GM19025 (cell line): ENCODE measurements around the gene SYT17.

ENCODE experiments used
- ATAC-seq: cut with Tn5 transposase; IDR thresholded peaks from one replicate; pipeline ENCODE4 v1.9.1; 2021; ENCODE audit warnings: mild to moderate bottlenecking, low read depth, moderate library complexity; ENCODE audit not compliant: unreplicated experiment

The SYT17 gene

DNA sequence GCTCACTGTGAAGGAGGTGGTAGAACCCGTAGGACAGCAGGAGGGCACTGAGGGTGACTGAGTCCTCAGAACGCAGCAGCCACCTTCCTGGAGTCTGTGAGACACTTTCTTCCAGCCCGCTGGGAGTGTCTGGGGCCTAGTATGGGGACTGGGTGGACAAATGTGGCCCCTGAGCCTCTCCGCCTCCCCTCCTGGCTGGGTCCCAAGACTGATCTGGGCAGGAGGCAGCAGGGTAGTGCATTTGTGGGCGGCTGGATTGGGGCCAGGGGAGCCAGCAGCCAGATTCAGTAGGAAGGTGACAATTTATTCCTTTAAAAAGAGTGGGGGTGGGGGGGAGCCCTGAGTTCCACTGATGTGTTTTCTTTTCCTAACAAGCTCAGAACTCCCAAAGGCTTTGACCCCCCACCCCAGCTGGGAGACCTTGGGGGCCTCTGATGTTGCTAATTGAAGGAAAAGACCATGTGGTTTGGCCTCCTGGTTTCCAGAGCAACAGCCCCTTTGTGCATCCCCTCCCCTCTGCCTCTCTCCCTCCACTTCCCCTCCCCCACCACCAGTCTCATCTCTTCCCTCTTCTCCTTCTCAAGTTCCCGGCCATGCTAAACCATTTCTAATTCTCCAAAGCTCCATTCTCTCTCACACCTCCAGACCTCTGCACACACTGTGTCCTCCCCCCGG is 121.9 kb downstream of the SYT17 start:
- ATAC-seq, result no peak

DNA sequence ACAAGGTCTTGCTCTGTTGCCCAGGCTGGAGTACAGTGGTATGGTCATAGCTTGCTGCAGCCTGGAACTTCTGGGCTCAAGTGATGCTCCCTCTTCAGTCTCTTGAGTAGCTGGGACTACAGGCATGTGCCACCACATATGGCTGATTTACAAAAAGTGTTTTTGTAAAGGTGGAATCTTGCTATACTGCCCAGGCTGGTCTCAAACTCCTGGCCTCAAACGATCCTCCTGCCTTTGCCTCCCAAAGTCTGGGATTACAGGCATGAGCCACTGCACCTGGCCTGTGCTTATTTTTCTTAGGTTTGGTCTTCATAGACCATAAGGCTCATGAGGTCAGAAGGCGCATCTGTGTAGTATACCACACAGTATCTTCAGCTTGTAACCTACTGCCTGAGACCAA is 122.8 kb downstream of the SYT17 start:
- ATAC-seq, result no peak

DNA sequence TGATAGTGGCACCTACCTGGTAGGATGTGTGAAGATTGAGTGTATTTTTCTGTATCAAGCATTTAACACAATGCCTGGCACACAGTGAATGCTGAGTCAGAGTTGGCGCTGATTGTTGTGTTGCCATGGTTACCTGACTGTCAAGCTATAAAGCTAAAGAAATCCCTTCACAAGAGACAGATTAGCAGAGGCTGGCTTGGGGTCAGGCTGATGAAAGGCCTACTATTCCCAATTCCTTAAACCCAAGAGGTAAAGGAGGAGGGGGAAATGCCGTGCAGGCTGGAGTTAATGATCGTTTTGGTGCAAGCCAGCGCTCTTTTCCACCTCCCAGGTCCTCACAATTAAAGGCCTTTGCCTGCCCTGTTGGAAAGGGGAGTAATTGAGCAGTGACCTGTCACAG is 123.4 kb downstream of the SYT17 start:
- no peak for ATAC-seq

DNA sequence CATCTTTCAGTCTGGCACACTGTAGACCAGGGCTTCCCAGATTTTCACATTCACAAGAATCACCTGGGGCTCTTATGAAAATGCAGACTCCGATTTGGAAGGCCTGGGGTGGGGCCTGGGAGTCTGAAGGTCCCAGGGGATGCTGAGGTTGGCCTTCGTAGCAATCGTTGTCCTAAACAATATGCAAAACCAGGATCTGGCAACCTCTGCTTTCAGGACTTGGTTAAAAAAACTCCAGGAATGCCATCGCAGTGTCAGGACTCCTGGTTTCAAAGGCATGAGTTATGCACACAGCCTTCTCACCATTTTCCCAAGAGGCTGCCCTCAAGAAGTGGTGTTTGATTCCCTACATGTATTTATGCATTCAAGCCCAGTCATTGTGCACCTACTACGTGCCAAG is 124.1 kb downstream of the SYT17 start:
- ATAC-seq, result no peak

DNA sequence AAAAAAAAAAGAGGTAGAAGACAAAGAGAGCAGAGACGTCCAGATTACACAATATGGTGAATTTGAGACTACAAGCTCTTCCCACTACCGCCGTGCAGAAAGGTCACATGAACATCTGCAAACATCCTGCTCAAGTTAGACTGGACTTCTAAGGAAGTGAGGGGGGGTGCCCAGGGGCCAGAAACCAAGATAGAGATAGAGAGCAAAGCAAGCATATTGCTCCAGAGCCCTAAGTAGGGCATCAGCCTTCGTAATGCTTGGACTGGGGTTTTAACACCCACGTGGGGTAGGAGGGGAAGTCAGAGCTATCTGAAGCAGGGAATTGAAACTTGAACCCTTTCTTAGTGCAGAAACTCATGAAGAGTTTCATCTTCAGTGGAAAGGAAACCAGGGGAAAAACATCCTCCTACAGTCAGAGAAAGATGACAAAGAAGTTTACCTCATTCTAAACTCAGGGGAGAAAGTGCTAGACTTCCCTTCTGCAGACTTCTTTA is 126.2 kb downstream of the SYT17 start:
- peak; percentile 67 for ATAC-seq

DNA sequence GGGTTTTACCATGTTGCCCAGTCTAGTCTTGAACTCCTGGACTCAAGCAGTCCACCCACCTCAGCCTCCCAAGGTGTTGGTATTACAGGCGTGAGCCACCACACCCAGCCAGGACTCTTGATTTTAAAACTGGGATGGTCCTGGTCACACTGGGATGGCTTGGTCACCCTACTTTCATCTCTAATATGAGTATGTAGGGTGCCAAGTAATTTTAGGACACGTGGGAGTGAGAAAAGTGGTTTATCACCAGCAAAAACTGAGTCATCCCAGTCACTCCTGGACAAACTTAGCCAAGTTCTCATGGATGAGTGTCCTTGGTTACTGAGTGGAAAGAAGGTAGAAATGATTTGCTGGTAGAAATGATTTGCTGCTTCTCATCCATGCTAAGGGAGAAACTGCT is 127.4 kb downstream of the SYT17 start:
- ATAC-seq, result no peak

DNA sequence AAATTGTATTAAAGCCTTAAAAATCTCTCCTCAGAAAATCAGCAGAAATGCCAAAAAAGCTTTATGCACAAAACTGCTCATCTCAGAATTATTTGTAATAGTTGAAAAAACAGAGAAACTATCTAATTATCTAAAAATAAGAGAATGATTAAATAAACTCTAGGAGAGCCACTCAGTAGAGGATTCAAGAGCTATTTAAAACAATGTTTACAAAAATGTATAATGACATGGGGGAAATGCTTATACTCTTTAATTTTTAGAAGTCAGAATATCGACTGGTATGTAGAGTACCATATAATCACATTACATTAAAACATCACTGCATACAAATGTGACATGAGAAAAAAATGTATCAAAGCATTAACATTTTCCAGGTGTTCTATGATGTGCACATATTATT is 129.4 kb downstream of the SYT17 start:
- no peak for ATAC-seq

DNA sequence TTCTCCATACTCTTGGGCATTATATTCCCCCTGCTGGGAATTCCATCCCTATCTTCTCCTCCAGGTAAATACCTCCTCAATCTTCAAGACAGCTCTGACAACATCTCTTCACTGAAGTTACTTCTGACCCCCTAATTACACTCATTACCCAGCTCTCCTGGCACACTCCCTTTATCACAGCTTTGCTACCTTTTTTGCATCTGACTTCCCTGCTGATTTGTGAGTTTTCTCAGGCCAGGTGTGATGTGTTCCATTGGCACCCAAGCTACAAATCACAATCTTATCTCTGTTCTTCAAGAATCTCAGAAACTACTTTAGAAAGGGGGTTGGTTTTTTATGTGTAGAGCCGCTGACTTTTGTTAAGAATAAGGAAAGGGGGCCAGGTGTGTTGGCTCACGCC is 131.5 kb downstream of the SYT17 start:
- no peak for ATAC-seq

DNA sequence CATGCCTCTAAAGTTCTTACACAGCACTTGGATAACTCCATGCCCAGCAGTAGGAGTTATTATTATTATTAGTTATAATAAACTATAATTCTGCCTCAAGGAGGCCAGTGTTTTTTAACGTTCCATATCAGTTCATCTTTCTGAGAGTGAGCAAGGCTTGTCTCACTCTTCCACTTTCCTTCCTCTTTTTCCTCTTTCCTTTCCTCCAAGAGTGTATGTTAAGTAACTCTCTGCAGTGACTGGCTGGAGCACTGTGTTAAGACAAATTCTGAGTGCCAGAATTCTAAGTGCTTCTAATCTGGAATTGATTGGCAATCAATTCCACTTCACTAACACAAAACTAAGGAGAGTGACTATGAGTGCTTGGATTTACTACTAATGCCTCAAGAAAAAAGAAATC is 133.9 kb downstream of the SYT17 start:
- ATAC-seq, result no peak

DNA sequence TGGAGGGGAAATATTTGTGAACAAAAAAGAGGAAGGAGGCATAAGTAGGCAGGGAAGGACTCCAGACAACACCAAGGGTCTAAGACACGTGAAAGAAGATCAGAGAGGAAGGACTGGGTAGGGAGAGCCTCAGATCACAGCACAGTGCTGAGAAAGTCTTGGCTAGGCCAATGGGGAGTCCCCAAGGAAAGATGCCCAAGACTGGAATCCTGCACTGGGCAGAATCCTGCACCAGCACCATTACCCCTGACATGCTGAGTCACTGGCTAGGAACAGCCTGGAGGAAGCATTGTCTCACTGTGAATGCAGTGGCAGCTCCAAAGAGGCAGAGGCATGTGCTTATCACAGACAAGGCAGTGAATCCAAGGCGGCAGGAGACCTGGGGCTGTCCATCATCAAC is 136.7 kb downstream of the SYT17 start:
- no peak for ATAC-seq

DNA sequence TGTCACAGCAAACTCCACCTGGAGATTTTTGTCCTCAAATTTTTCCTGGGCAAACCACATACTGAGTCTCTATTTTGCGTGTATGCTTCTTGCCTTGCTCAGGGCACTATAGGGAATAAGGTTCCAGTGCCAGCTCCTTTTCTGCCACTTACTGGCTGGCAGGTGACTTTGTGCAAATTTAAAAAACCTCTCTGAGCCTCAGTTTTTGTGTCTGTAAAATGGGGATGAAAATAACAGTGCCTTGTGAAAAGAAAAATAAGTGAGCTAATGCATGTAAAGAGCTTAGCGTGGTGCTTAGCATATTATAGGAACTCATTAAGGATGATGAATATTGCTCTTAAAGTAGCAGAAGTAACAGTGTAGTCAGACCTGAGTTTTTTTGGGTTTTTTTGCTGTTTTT is 137.4 kb downstream of the SYT17 start:
- no peak for ATAC-seq

DNA sequence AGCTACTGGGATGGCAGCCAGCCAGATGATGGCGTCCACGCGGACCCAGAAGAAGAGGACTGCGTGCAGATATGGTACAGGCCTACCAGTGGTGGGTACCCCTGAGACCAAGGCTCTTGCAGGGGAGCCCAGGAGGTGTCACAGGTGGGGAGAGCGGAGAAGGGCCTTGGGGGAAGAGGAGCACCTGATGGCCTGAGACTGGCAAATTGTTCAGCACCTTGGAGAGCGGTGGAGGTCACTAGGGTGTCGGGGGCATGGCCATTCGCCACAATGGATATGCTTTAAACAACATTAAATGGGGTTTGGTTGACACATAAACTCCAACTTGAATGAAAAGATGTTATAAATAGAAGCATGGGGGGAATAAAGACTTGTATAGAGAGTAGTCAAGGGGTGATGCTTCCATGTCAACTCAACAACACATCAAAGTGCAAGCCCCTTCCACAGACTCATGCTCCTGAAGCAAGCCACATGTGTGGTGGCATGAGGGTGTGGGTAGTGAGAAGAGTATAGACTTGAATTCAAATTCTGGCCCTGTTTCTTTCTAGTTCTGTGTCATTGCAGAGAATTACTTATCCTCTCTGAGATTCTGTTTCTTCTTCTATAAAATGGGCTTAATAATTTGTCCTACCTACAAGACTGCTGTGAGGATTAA is 139.7 kb downstream of the SYT17 start:
- ATAC-seq, result no peak

DNA sequence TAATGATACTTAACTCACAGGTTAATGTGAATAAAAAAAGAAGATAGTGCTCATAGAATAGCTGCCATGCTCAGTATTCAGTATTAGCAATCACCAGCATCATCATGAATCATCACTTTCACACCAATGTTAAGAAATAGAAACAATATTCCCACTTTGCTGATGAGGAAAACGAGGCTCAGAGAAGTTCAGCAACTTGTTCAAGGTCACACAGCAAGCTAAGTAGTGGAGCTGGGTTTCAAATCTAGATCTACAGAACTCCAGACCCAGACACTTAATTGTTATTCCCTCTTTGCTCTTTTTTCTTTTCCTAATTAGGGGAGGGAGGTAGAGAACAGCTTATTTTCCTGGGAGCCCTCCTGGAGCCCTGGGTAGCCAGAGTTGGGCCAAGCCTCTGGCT is 140.4 kb downstream of the SYT17 start:
- ATAC-seq, result no peak

DNA sequence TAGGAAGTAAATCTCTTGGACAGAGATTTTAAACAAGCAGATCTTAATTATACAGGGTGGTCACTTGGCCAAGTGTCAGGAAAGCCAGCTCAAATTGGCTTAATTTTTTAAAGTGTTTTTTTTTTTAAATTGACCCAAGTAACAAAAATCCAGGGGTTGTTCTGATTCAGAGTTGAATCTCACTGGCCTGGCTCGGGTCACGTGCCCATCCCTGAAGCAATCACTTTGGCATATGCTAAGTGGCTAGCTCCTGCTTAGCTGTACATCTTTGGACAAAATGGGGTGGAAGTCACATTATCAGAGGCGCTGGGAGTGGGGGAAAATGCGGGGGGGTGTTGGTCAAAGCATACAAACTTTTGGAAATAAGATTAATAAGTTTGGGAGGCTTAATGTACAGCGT is 141.1 kb downstream of the SYT17 start:
- ATAC-seq, result no peak

DNA sequence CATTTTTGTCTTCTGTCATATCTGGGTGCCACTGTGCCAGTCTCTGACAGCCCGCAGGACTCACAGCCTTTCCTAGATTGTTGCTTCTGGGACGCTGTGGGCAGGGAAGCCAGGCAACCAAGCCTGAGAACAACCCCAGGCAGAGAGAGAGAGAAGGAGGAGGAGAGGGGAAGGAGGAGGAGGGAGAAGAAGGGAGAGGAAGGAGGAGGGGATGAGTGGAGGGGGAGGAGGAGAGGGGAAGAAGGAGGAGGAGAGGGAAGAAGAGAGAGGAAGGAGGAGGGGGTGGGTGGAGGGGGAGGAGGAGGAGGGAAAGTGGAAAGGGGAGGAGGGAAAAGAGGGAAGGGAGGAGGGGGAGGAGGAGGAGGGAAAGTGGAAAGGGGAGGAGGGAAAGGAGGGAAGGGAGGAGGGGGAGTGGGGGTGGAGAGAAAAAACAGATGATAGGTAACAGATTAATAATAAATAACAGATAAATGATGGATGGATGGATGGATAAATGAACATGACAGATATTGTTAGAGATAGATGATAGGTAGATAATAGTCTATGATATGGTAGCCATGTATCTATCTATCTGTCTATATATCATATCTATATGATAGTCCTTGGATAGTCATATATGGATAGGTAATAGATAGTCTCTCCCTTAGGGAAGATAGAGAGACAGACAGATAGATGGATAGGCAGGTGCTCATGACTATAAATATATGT is 146.8 kb downstream of the SYT17 start:
- ATAC-seq, result no peak

DNA sequence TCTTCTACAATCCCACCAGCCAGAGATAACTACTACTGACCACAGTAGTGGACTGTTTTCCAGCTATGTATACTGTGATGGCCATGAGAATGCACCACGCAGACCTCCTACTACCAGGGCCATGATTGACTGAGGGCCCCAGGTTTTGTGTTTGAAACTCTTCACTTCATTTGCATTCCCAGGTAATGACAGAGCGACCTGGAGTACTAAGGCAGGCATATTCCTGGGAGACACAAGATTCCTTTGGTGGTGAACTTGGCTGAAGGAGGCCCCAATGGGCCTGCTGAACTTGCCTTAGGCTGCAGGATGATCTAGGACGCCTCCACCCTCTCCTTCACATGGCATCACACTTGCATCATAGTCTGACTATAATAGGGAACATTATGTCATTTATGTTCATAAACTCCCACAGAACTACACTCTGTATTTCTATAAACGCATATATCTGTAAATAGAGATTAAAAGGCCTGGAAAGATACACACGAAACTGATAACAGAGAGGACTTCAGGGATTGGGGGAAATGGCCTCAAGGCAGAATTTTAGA is 147.9 kb downstream of the SYT17 start:
- no peak for ATAC-seq

DNA sequence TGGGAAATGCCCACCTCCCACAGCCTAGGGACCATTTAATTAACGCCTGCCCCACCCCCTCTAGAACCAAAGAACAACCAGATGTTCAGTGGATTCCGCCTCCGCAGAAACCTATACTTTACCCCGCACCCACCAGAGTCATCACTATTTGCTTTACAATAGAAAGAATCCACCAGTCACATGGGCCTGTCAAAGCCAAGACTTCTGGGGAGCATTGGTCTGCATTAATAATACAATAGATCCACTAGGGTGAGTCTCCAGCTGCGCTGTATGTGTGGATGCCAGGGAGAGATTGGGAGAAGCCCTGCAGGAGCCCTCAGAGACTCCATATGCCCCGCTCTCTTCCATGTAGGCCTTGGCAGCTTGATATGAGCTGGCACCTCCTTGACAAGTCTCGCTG is 148.8 kb downstream of the SYT17 start:
- no peak for ATAC-seq
